ENCODE data around the gene PGF.

The PGF gene

DNA sequence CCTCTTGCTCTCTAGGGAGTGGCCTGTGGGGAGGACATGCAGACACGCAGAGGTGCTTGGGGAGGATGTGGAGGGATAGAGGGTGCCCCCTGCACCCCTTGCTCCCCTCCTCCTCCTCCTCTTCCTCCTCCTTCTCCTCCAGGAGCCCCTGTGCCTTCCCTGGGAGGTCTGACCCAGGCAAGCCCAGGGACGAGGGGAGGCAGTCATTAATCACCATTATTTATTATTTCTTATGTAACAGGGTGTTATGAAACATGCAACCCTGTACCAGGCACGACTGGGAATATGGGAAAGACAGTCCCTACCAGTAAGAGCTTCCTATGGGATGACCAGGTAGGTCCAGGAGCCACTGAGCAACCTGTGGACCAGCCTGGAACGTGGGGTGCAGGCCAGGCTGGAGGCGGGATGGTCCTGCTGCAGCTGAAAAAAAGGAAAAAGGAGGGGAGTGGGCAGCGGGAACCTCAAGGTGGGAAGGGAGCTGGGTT is 22.5 kb upstream of the PGF start:
- TF ChIP-seq, protein P1, sequence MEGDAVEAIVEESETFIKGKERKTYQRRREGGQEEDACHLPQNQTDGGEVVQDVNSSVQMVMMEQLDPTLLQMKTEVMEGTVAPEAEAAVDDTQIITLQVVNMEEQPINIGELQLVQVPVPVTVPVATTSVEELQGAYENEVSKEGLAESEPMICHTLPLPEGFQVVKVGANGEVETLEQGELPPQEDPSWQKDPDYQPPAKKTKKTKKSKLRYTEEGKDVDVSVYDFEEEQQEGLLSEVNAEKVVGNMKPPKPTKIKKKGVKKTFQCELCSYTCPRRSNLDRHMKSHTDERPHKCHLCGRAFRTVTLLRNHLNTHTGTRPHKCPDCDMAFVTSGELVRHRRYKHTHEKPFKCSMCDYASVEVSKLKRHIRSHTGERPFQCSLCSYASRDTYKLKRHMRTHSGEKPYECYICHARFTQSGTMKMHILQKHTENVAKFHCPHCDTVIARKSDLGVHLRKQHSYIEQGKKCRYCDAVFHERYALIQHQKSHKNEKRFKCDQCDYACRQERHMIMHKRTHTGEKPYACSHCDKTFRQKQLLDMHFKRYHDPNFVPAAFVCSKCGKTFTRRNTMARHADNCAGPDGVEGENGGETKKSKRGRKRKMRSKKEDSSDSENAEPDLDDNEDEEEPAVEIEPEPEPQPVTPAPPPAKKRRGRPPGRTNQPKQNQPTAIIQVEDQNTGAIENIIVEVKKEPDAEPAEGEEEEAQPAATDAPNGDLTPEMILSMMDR (IDR thresholded peaks at IDR 0.05) = no peak
- no peak for TF ChIP-seq ZFX (IDR thresholded peaks at IDR 0.05; ENCODE audit: borderline replicate concordance)
- no peak overlapping the region for H3K27ac ChIP-seq

- TF ChIP-seq, protein P1 (IDR thresholded peaks at IDR 0.05) = no peak
- no peak for TF ChIP-seq ZFX (IDR thresholded peaks at IDR 0.05; ENCODE audit: borderline replicate concordance)
- no peak overlapping the region for H3K27ac ChIP-seq
These were observed 21.9 kb upstream of the PGF start for GRCh38 chr14:74977164-74977900.

GRCh38 chr14:74976264-74977113 is 21.1 kb upstream of the PGF start:
- TF ChIP-seq ZFX (IDR thresholded peaks at IDR 0.05; ENCODE audit: borderline replicate concordance) = no peak
- TF ChIP-seq, protein P1 (IDR thresholded peaks at IDR 0.05) = no peak
- no peak overlapping the region for H3K27ac ChIP-seq

GRCh38 chr14:74975059-74975810 is 19.8 kb upstream of the PGF start:
- H3K27ac ChIP-seq = no peak overlapping the region
- no peak for TF ChIP-seq ZFX (IDR thresholded peaks at IDR 0.05; ENCODE audit: borderline replicate concordance)
- TF ChIP-seq, protein P1 (IDR thresholded peaks at IDR 0.05) = no peak

DNA sequence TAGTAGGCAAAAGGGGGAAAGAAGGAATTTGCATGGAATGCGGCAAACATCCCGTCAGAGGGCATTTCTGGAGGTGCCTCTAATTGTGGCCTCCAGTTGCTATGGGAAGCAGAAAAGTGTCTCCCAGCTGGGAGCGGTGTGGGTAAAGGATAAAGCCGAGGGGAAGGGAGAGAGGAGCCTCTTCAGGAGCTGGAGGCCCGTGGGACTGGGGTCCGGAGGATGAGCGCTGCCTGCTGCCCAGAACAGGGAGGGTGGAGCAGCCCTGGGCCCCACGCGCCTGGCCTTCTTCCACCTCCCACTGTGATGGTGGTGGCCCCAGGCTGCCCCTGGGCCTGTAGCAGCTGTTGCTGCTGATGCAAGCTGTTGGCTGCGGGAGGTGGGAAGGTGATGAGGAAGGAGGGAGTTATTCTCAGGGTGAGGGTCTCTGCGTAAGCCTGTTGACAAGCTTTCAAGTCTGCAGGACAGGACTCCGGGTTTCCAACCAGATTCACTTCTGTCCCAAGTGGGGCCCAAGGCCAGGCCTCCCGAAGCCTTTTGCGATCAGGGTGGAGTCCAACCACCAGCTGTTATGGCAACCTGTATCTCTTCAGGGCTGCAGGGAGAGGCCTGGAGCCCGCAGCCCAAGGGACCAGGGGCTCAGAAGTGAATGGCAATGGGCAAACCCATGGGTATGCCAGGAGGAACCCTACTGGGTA is 19.1 kb upstream of the PGF start:
- no peak for TF ChIP-seq ZFX (IDR thresholded peaks at IDR 0.05; ENCODE audit: borderline replicate concordance)
- TF ChIP-seq, protein P1 (IDR thresholded peaks at IDR 0.05) = no peak
- H3K27ac ChIP-seq = no peak overlapping the region

- no peak overlapping the region for H3K27ac ChIP-seq
- no peak for TF ChIP-seq ZFX (IDR thresholded peaks at IDR 0.05; ENCODE audit: borderline replicate concordance)
- TF ChIP-seq, protein P1 (IDR thresholded peaks at IDR 0.05) = no peak
These were observed 18.5 kb upstream of the PGF start for GRCh38 chr14:74973905-74974363.
